GM21515 (cell line): ENCODE measurements around the gene NBDY.
"Not testable (repeated sequence)": the region's sequence is repeated elsewhere in the genome, so short reads cannot be mapped to it uniquely, and the experiment has no call there.

Experiments used
- ATAC-seq: cut with Tn5 transposase; IDR thresholded peaks from one replicate; pipeline ENCODE4 v1.9.1; 2021; ENCODE audit not compliant: unreplicated experiment

NBDY gene

GRCh38 chrX:56798866-56799758, 70.1 kb downstream of the NBDY start:
- no peak for ATAC-seq

GRCh38 chrX:56800307-56800706, 71.3 kb downstream of the NBDY start:
- no peak for ATAC-seq

- ATAC-seq: no peak
These were observed 71.8 kb downstream of the NBDY start for GRCh38 chrX:56800801-56801200.

GRCh38 chrX:56802428-56802827, 73.4 kb downstream of the NBDY start:
- ATAC-seq: no peak

- no peak for ATAC-seq
These were observed 74.1 kb downstream of the NBDY start for GRCh38 chrX:56802921-56803849.

GRCh38 chrX:56803850-56804681, 75.0 kb downstream of the NBDY start:
- no peak for ATAC-seq

GRCh38 chrX:56804867-56805266, 75.8 kb downstream of the NBDY start:
- ATAC-seq: no peak

GRCh38 chrX:56805399-56805798, 76.4 kb downstream of the NBDY start:
- no peak for ATAC-seq

GRCh38 chrX:56806176-56806575, 77.1 kb downstream of the NBDY start:
- not testable (repeated sequence) for ATAC-seq

- ATAC-seq: no peak
These were observed 82.6 kb downstream of the NBDY start for GRCh38 chrX:56811599-56811998.

GRCh38 chrX:56812515-56813105, 83.6 kb downstream of the NBDY start:
- ATAC-seq: peak; percentile 94

- ATAC-seq: peak; percentile 46
These were observed 84.3 kb downstream of the NBDY start for GRCh38 chrX:56813318-56813837.

GRCh38 chrX:56817179-56817578, 88.1 kb downstream of the NBDY start:
- ATAC-seq: no peak

GRCh38 chrX:56826020-56826419, 97.0 kb downstream of the NBDY start:
- no peak for ATAC-seq

- ATAC-seq: no peak
These were observed 104.6 kb downstream of the NBDY start for GRCh38 chrX:56833626-56834025.

GRCh38 chrX:56853436-56853835, 124.4 kb downstream of the NBDY start:
- ATAC-seq: no peak

GRCh38 chrX:56857042-56857441, 128.0 kb downstream of the NBDY start:
- ATAC-seq: no peak

- no peak for ATAC-seq
These were observed 131.8 kb downstream of the NBDY start for GRCh38 chrX:56860888-56861287.
